GM18867 (cell line): ENCODE data around the gene LRRC37B.
"Not testable (repeated sequence)": the region's sequence is repeated elsewhere in the genome, so short reads cannot be mapped to it uniquely, and the experiment has no call there.

Experiments
- ATAC-seq: cut with Tn5 transposase; IDR thresholded peaks from one replicate; pipeline ENCODE4 v1.9.1; 2021; ENCODE audit warnings: mild to moderate bottlenecking, moderate library complexity; ENCODE audit not compliant: unreplicated experiment

The LRRC37B gene

GRCh38 chr17:32006957-32007462 lies at the start of gene LRRC37B:
TSS of gene LRRC37B (plus strand) at chr17:32007383. CDS start at chr17:32021393, 14,010 bp downstream.
- ATAC-seq = peak; percentile 82

- not testable (repeated sequence) for ATAC-seq
Observed at GRCh38 chr17:31964131-31964530, 43.1 kb upstream of the LRRC37B start.

- no peak for ATAC-seq
Observed at GRCh38 chr17:31967648-31968047, 39.5 kb upstream of the LRRC37B start.

DNA sequence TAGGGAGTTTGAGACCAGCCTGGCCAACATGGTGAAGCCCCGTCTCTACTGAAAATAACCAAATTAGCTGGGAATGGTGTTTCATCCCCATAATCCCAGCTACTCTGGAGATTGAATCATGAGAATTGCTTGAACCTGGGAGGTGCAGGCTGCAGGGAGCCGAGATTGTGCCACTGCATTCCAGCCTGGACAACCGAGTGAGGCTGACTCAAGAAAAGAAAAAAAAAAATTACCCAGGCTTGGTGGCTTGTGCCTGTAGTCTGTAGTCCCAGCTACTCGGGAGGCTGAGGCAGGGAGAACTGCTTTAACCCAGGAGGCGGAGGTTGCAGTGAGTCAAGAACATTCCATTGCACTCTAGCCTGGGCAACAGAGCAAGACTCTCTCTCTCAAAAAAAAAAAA lies 36.8 kb upstream of the LRRC37B start:
- ATAC-seq = not testable (repeated sequence)

GRCh38 chr17:31974269-31975071 lies 32.7 kb upstream of the LRRC37B start:
- ATAC-seq = not testable (repeated sequence)

DNA sequence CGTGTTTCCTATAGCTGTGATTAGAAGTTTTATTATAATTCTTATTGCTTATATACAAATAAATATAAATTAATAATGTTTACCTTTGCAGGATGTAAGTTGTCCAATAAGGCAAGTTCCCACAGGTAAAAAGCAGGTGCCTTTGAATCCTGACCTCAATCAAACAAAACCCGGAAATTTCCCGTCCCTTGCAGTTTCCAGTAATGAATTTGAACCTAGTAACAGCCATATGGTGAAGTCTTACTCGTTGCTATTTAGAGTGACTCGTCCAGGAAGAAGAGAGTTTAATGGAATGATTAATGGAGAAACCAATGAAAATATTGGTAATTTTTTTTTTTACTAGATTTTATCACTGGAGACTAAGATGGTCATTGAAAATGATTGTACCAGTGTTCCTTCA lies 31.8 kb upstream of the LRRC37B start:
- ATAC-seq = not testable (repeated sequence)

GRCh38 chr17:31991821-31992220 lies 15.4 kb upstream of the LRRC37B start:
- ATAC-seq = not testable (repeated sequence)

DNA sequence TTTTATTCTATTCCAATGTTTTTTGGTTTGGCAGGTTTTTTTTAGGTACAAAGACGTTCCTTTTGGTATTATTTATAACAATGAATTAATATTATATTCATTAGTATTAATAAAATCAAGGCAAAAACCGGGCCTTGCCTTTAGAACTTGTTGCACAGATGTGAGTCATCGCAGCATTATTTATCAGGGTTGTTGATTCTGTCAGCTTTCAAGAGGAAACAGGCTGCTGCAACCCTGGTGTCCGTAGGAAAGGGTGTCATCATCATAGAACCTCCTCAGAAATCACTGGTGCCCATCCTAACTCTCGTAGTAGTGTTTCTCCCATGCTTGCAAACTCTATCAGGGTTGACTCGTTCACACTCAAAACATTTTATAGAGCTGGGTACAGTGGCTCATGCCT lies 10.2 kb upstream of the LRRC37B start:
- no peak for ATAC-seq

GRCh38 chr17:32007463-32008298 lies 498 bp downstream of the LRRC37B start:
- peak; percentile 46 for ATAC-seq

DNA sequence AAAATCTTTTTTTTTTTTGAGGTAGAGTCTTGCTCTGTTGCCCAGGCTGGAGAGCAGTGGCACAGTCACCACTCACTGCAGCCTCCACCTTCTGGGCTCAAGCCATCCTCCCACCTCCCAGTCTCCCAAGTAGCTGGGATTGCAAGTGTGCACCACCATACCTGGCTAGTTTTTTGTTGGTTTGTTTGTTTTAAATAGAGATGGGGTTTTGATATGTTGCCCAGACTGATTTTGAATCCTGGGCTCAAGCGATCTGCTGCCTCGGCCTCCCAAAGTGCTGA lies 2.0 kb downstream of the LRRC37B start:
- no peak for ATAC-seq

DNA sequence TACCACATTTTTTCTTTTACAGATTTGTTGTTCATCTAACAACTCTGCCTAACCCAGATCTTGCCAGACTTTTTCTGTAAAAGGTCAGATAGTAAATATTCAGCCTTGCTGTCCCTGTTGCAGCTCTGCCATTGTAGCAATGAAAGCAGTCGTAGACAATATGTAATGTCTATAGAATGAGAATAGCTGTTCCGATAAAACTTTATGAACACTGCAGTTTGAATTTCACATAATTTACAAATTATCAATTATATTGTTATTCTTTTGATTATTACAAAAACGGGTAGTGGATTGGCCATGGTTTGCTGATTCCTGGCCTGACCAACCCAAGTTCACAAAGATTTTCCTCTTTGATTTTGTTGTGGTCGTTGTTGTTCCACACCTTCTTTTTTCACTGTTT lies 2.9 kb downstream of the LRRC37B start:
- no peak for ATAC-seq

DNA sequence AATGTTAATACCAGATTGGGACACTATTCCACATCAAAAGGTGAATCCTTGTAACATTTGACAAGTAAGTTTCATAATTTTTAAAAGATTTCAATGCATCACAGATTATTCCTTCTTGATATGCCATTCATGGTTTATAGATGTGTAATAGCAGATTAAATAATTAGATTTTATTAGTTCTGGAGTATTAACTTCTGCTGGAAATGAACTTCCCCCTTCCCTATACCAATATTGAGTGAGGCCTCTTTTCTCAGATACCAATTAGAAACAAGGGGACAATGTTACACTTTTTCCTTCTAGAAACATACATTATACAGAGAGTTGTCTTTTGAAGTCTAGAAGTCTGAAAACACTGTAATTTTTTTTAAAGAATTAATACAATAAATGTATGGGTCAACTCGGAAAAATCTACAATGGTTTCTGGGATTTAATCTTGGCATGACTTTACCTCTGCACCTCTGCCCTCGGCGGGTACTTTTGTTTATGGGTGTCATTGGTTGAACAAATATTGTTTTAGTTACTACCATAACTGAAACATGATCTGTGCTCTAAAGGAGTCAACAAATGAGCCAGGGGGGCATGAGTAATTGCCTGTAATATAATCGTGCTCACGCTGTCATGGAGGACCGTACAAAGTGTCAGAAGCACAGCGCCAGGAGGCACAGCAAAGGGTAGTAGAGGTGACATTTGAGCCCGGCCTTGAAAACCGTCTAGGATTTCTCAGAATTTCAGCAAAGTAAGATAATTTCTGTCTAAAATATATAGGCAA lies 8.2 kb downstream of the LRRC37B start:
- ATAC-seq = no peak

DNA sequence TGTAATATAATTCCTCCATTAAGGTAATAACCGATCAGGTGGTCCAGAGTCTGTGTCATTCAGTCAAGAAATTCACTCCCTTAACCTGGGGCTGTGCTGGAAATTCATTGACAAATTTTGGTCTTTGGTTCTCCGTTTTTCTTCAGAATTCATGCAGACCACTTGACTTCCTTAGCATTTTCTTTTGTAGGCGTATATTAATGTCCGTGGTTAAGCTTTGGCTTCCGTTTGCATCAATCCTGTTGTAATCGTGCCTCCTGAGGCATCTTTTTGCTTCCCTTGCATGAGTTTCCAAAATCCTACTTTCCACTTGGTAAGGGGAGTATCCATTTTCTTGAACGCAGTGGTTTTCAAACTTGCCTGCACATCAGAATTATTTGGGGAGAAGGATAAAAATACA lies 9.0 kb downstream of the LRRC37B start:
- no peak for ATAC-seq

- ATAC-seq = no peak
Observed at GRCh38 chr17:32019228-32019627, 12.0 kb downstream of the LRRC37B start.

DNA sequence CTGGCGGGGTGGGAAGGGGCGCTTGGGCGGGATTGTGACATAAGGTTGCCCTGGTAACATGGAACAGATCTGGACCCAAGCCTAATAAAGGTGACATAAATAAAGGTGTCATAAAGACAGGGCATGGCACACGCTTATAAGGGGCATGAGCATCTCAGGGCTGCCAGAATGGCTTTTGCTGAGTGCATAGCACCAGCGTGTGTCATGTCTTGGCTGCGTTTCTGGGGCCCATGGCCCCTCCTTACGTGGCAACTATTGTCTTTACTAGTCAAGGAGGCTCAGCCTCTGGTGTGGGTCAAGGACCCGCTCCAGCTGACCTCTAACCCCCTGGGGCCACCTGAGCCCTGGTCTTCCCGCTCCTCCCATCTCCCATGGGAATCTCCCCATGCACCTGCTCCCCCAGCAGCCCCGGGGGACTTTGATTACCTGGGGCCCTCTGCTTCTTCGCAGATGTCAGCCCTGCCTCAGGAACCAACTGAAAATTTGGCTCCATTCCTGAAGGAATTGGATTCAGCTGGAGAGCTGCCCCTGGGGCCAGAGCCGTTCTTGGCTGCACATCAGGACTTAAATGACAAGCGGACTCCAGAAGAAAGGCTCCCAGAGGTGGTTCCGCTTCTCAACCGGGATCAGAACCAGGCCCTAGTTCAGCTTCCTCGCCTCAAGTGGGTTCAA lies 13.9 kb downstream of the LRRC37B start:
- no peak for ATAC-seq

GRCh38 chr17:32021615-32021955 lies 14.4 kb downstream of the LRRC37B start:
- ATAC-seq = no peak

GRCh38 chr17:32022554-32022953 lies 15.4 kb downstream of the LRRC37B start:
- not testable (repeated sequence) for ATAC-seq

DNA sequence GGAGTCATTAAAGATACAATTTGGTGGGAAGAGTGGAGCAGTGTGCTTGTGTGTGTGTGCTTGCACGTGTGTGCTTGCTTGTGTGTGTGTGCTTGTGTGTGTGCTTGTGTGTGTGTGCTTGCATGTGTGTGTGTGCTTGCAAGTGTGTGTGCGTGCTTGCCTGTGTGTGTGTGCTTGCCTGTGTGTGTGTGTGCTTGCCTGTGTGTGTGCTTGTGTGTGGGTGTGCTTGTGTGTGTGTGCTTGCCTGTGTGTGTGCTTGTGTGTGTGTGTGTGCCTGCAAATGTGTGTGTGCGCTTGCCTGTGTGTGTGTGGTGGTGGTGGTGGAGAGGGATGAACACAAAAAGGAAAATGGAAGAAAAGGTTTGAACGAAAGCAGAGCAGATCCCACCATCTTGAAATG lies 20.1 kb downstream of the LRRC37B start:
- not testable (repeated sequence) for ATAC-seq

GRCh38 chr17:32033223-32033622 lies 26.0 kb downstream of the LRRC37B start:
- ATAC-seq = no peak

GRCh38 chr17:32033812-32034211 lies 26.6 kb downstream of the LRRC37B start:
- ATAC-seq = not testable (repeated sequence)

DNA sequence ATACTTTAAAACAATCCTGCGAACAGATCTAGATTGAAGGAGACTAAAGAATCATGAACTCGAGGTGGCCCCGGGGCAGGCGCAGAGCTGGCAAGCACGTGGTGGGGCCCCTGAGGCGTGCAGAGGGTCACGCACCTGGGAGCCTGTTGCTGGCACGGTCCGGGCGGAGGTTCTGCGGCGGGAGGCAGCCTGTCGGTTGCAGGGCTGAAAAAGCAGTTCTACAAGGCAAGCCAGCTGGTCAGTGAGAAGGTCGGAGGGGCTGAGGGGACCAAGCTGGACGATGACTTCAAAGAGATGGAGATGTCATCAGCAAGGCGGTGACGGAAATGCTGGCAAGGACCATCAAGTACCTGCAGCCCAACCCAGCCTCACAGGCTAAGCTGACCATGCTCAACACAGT lies 33.1 kb downstream of the LRRC37B start:
- not testable (repeated sequence) for ATAC-seq
